ENCODE data around the gene TPSG1. TPM values are rescaled to one million over a fixed set of nuclear protein-coding genes. Genes with fewer than 3 reads are reported as not detected.

The TPSG1 gene
- total RNA-seq, 1 experiment from 2014 or later, result not detected

DNA sequence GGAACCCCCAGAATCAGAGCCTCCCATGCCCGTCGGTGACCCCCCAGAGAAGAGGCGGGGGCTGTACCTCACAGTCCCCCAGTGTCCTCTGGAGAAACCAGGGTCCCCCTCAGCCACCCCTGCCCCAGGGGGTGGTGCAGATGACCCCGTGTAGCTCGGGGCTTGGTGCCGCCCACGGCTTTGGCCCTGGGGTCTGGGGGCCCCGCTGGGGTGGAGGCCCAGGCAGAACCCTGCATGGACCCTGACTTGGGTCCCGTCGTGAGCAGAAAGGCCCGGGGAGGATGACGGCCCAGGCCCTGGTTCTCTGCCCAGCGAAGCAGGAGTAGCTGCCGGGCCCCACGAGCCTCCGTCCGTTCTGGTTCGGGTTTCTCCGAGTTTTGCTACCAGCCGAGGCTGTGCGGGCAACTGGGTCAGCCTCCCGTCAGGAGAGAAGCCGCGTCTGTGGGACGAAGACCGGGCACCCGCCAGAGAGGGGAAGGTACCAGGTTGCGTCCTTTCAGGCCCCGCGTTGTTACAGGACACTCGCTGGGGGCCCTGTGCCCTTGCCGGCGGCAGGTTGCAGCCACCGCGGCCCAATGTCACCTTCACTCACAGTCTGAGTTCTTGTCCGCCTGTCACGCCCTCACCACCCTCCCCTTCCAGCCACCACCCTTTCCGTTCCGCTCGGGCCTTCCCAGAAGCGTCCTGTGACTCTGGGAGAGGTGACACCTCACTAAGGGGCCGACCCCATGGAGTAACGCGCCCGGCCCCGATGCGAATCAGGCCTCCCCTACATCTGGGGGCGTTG is 4.0 kb downstream of the TPSG1 start:
- no peaks in the 10 kb centered on the region for H3K9me3 ChIP-seq (ENCODE audit: control insufficient read depth, low read depth, low read length)
- no peak overlapping the region for H3K4ac ChIP-seq (ENCODE audit: low read depth, low read length)
- H3K9ac ChIP-seq (ENCODE audit: extremely low read depth, insufficient read length, low read length), result no peak overlapping the region
- no peak overlapping the region for H2BK12ac ChIP-seq (ENCODE audit: insufficient read length, low read depth, low read length)
- H2BK120ac ChIP-seq (ENCODE audit: low read depth, low read length, poor library complexity, severe bottlenecking), result no peak overlapping the region
- Mint-ChIP-seq H3K4me3 (no peak overlapping the region), H3K36me3 (ENCODE audit: insufficient read depth in 1 of 3, low read depth in 3 of 3) (peaks cover 7 to 19% (median 17%) of the 10 kb centered on the region in 3 experiments; a peak in 6 of 7 replicates), H3K4me1 (no peaks in the 10 kb centered on the region), H3K27me3 (ENCODE audit: low read depth) (0 out of 2 replicates have a peak, but pooled peaks cover 3% of the 10 kb centered on the region), H3K27ac (no peak overlapping the region; a peak in 1 of 7 replicates), H3K9me3 (peaks cover 0 to 3% of the 10 kb centered on the region in 2 experiments; a peak in 1 of 5 replicates)
- H4K5ac ChIP-seq (ENCODE audit: insufficient read length, low read depth, low read length), result no peak overlapping the region
- no peaks in the 10 kb centered on the region for H3K4me1 ChIP-seq (ENCODE audit: insufficient read depth, low read length)
- H4K8ac ChIP-seq (replicated peaks; ENCODE audit: insufficient read length, low read depth, low read length), result no peak overlapping the region
- no peak overlapping the region for H2BK15ac ChIP-seq (ENCODE audit: low read depth, low read length)
- H3K79me1 ChIP-seq (ENCODE audit: insufficient read depth, low read depth, low read length, poor library complexity, severe bottlenecking), result no peaks in the 10 kb centered on the region
- DNase-seq, result no peak
- no peak overlapping the region for H2AFZ ChIP-seq (ENCODE audit: low read length)
- H4K20me1 ChIP-seq (ENCODE audit: control insufficient read depth, insufficient read depth, insufficient read length), result peaks cover 3% of the 10 kb centered on the region
- WGBS (ENCODE audit: extremely low coverage, insufficient read length, low lambda C conversion rate), result no CpG with 5 or more reads among the region's 48 CpGs
- H3T11ph ChIP-seq (ENCODE audit: low read length), result no peak overlapping the region
- H3K18ac ChIP-seq (ENCODE audit: insufficient read length, low read depth, low read length), result no peak overlapping the region
- TF ChIP-seq, protein P1, sequence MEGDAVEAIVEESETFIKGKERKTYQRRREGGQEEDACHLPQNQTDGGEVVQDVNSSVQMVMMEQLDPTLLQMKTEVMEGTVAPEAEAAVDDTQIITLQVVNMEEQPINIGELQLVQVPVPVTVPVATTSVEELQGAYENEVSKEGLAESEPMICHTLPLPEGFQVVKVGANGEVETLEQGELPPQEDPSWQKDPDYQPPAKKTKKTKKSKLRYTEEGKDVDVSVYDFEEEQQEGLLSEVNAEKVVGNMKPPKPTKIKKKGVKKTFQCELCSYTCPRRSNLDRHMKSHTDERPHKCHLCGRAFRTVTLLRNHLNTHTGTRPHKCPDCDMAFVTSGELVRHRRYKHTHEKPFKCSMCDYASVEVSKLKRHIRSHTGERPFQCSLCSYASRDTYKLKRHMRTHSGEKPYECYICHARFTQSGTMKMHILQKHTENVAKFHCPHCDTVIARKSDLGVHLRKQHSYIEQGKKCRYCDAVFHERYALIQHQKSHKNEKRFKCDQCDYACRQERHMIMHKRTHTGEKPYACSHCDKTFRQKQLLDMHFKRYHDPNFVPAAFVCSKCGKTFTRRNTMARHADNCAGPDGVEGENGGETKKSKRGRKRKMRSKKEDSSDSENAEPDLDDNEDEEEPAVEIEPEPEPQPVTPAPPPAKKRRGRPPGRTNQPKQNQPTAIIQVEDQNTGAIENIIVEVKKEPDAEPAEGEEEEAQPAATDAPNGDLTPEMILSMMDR (conservative IDR thresholded peaks at IDR 0.05), result no peak
- no peaks in the 10 kb centered on the region for H3K79me2 ChIP-seq (ENCODE audit: insufficient read depth, low read length)
- H2BK20ac ChIP-seq (ENCODE audit: low read depth, low read length, poor library complexity, severe bottlenecking), result no peak overlapping the region
- H3K27me3 ChIP-seq (ENCODE audit: insufficient read depth, low read length), result no peaks in the 10 kb centered on the region
- no peak overlapping the region for H2BK5ac ChIP-seq (ENCODE audit: insufficient read length, low read length)
- no peak overlapping the region for H3K56ac ChIP-seq (ENCODE audit: insufficient read length, low read depth, low read length)
- no peak overlapping the region for H3K14ac ChIP-seq (ENCODE audit: insufficient read depth, low read length)
- no peak overlapping the region for H3K23ac ChIP-seq (ENCODE audit: insufficient read length, low read depth, low read length)
- no peak overlapping the region for H3K27ac ChIP-seq (ENCODE audit: insufficient read length, low read depth, low read length)
- no peak overlapping the region for H4K91ac ChIP-seq (ENCODE audit: insufficient read length, low read depth, low read length)
- H3K23me2 ChIP-seq (ENCODE audit: insufficient read length, low read depth, low read length, poor library complexity, severe bottlenecking), result no peaks in the 10 kb centered on the region
- no peak overlapping the region for H3K4me2 ChIP-seq (ENCODE audit: insufficient read depth, insufficient read length, low read length)
- H2AK5ac ChIP-seq (ENCODE audit: insufficient read length, low read length), result no peak overlapping the region

Measured in H9 (cell line).